AG09309 (cell line): ENCODE measurements around the gene TPPP.
"Not testable (repeated sequence)": the region's sequence is repeated elsewhere in the genome, so short reads cannot be mapped to it uniquely, and the experiment has no call there.

Experiments
- DNase-seq: peaks from one replicate; pipeline ENCODE4 v3.0.0-alpha.2; 2010; ENCODE audit warnings: low read depth
- H3K4me3 ChIP-seq: 2 replicates; pipeline ENCODE4 v1.5.1; 2011; ENCODE audit warnings: mild to moderate bottlenecking, low read depth, low read length, moderate library complexity; ENCODE audit not compliant: control insufficient read depth
- TF ChIP-seq, protein P1 (sequence below): IDR thresholded peaks from 2 replicates; pipeline ENCODE4 v1.5.1; 2011; ENCODE audit warnings: mild to moderate bottlenecking, low read depth, low read length, inconsistent platforms; ENCODE audit not compliant: insufficient read depth, control insufficient read depth; ENCODE audit errors: missing control alignments

The TPPP gene

DNA sequence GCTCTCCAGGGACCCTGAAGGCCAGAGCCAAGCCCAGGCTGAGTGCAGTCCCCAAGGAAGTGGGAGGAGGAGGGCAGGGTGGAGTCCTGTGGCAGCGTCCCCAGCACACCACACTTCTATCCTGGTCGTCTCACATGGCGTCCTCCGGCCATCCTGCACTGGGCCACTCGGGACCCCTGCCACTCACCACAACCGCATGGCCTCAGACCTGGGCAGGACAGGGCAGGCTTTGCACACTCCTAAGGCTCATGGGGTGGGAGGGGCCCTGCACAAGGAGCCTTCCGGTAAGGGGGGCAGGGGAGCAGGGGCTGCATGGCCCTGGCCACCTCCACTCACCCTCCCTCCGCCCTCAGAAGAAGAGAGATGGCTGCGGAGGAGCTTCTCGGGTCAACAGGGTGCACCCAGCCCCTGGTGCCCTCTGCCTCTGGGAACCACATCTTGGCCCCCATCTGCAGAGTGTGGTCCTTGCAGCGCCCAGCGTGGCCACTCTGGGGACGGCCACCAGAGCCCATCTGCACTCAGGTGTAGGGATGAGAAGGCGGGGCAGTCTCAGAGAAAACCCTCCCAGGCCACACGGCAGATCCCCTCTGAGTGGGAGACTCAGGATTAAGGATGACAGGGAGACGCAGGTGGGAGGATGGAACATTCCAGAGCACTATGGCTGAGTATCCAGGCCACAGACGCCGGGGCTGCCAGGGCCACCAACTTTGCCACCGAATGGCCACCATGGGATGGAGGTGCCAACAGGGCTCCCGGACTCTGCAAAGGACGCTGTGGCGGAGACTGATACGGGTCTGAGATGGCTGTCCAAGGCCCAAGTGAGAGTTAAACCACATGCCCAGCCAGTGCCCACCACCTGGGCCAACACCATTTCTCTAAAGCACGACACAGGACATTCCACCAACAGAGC lies 7.6 kb downstream of the TPPP start:
- DNase-seq, result no peak
- no peak overlapping the region for H3K4me3 ChIP-seq
- TF ChIP-seq, protein P1, sequence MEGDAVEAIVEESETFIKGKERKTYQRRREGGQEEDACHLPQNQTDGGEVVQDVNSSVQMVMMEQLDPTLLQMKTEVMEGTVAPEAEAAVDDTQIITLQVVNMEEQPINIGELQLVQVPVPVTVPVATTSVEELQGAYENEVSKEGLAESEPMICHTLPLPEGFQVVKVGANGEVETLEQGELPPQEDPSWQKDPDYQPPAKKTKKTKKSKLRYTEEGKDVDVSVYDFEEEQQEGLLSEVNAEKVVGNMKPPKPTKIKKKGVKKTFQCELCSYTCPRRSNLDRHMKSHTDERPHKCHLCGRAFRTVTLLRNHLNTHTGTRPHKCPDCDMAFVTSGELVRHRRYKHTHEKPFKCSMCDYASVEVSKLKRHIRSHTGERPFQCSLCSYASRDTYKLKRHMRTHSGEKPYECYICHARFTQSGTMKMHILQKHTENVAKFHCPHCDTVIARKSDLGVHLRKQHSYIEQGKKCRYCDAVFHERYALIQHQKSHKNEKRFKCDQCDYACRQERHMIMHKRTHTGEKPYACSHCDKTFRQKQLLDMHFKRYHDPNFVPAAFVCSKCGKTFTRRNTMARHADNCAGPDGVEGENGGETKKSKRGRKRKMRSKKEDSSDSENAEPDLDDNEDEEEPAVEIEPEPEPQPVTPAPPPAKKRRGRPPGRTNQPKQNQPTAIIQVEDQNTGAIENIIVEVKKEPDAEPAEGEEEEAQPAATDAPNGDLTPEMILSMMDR, result no peak

DNA sequence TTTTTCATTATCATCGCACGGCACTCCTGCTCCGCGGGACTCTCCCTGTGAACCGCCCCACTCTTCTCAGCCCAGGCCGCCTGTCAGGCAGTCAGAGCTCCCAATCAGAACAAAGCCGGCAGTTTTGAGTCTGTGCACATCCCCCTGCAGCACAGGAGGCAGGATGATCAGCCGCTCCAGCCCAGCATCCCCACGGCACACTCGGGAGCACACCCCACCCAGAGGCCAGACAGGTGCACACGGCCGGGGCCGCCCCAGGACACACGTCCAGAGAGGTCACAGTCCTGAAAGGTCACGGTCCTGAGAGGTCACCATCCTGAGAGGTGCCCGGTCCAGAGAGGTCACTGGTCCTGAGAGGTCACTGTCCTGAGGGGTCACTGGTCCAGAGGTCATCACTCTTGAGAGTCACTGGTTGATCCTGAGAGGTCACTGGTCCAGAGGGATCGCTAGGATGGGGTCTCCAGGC lies 8.4 kb downstream of the TPPP start:
- TF ChIP-seq, protein P1, result no peak
- H3K4me3 ChIP-seq, result no peak overlapping the region
- DNase-seq, result no peak

DNA sequence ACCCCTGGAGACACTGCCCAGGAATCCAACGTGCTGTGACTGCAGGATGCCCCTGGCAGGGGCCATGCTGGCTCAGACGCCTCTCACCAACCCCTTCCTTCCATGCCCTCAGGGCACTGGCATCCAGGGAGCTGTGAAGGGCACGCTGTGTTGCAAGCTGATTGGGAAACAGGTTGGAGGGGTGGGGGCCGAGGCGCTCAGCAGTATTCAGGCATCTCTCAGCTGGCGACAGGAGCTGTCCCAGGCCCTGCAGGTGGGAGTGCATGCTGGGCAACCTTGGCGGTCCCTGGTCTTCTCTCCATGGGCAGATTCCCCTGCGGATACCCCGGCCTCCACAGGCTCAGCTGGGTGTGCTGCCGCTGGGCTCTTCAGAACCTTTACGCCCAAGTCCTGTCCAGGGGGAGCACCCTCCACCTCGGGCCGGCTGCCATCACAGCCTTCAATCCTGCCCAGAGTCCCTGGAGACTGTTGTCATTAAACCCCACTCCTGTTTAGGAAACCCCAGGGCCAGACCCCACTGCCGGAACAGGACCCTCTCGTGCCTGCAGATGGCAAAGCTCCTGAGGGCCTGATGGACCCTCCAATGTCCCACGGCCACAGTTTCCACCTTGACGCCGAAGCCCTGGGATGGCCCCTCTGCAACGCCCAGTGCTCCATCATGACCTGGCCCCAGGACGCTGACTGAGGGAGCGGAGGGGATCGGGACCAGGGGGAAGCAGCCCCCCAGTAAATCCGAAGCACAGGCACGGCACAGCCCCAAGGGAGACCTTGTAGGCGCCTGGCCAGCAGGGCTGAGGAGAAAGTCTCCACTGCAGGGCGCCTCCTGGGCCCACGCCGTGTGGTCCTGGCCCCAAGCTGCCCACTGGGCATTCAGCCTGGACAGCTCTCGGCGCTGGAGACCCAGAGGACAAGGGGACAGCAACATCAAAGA lies 9.3 kb downstream of the TPPP start:
- H3K4me3 ChIP-seq, result no peak overlapping the region
- TF ChIP-seq, protein P1, result no peak
- DNase-seq, result no peak

DNA sequence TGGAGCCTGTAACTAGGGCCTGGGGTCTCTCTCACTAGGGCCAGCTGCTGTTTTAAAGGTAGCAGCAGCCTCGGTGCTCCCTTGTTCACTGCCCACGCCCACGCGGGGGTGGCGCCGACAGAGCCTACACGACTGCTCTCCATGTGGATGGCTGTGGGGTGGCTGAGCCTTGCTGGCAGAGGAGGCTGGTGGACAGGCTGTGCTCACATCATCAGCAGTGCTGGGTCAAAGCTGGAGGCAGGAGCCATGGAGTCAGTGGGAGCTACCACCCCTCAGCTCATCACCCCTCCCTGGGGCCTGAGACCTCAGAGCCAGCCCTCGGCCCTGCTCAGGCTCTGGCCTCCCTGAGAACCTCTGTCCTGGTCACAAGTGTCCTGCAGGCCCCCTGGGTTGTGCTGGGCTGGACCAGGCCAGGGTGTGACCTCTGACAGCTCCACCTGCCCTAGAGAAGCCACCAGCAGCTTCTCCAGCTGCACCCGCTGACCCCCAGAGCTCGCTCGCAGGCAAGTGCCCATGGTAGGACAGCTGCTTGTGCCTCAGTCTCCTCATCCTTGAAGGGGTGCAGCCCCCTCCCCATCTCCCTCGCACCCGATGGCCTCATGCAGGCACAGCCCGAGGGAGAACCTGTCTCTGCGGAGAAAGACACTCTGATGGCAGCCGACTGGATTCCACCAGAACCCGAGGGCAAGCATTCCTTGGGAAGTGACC lies 10.3 kb downstream of the TPPP start:
- not testable (repeated sequence) for DNase-seq, H3K4me3 ChIP-seq

DNA sequence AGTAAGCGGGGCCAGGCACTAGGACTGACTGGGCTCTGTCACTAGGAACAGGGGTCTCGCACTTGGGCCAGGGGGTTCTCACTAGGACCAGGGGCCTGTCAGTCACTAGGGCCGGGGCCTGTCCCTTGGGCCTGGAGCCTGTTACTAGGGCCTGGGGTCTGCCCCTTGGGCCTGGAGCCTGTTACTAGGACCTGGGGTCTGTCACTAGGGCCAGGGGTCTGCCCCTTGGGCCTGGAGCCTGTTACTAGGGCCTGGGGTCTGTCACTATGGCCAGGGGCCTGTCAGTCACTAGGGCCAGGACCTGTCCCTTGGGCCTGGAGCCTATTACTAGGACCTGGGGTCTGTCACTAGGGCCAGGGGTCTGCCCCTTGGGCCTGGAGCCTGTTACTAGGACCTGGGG lies 10.9 kb downstream of the TPPP start:
- not testable (repeated sequence) for DNase-seq, H3K4me3 ChIP-seq

DNA sequence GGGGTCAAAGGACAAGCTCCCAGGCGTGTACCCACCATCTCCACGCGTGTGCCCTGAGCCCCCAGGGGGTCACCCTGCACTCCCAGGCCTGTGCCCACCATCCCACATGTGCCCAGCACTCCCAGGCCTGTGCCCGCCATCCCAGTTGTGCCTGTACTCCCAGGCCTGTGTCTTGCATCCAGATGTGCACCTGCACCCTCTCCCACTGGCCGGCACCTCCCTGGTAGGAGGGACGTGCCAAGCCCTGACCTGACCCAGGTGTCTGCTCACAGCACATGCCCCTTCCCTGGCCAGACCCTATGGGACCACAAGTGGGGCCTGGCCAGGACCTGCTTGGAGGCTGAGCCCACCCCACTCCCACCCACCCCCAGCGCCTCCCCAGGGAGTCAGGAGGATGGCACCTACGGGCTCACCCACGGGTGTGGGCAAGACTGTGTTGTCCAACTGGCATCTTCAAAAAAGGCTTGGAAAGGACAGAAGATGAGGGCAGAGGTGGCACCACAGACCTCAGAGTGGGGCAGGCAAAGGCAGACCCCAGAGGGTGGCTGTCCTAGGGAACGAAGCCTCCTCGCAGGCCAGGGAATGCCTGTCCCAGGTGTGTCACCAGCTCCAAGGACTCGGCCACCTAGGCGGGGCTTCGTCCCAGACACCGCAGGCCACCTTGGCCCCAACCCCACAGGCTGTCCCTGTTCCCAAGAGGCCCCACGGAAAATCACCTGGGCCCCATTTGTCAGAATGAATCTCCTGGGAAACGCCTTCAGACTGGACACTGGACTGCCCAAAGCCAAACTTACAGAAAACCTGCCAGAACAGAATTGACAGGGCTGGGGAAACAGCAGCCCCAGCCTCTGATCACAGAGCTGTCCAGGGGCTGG lies 11.6 kb downstream of the TPPP start:
- not testable (repeated sequence) for H3K4me3 ChIP-seq, DNase-seq

DNA sequence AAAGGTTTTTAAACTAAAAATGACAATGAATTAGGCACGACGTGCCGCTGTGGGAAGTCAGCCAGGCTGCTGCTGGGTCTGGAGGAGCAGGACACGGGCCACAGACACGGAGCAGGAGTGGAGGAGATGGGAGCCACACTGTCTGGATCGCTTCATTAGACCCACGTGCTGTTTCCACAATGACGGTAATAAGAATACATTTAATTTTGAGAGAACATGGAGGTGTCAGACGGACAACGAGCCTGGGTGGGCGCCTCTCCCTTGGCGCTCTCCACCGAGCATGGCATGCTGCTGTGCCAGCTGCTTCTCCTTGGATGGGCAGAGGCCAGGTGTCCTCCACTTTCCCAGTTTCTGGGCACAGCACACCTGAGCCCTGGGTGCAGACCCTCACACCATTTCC lies 12.3 kb downstream of the TPPP start:
- H3K4me3 ChIP-seq, DNase-seq: not testable (repeated sequence)

DNA sequence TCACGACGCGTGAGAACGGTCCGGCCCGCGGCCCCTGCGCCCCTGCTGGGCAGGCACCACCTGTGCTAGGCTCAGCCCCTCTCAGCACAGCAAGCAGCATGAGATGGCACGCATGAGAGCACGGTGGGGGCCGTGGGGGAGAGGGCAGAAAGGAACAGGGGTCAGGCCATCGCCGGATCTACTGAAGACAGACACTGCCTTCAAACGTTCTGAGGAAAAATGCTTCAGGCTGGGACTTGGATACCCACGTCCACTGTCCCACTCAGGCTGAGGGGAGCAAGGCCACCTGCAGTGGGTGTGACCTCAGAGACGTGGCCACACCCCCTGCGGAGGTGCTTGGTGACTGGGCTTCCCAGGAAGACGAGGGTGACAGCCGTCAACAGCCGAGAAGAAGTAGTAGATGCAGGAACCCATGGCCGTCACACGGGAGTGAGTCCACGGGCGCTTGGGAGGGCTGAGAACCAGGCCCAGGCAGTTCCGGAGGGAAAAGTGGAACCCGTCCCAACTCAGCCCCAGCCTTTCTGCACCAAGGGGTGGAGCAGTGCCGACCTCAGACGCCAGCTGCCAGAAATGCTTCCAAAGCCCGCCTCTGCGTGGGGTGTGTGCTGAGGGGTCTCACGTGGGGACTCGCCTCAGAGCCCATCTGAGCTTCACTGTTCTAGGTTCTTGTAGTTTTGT lies 12.9 kb downstream of the TPPP start:
- not testable (repeated sequence) for DNase-seq, H3K4me3 ChIP-seq

DNA sequence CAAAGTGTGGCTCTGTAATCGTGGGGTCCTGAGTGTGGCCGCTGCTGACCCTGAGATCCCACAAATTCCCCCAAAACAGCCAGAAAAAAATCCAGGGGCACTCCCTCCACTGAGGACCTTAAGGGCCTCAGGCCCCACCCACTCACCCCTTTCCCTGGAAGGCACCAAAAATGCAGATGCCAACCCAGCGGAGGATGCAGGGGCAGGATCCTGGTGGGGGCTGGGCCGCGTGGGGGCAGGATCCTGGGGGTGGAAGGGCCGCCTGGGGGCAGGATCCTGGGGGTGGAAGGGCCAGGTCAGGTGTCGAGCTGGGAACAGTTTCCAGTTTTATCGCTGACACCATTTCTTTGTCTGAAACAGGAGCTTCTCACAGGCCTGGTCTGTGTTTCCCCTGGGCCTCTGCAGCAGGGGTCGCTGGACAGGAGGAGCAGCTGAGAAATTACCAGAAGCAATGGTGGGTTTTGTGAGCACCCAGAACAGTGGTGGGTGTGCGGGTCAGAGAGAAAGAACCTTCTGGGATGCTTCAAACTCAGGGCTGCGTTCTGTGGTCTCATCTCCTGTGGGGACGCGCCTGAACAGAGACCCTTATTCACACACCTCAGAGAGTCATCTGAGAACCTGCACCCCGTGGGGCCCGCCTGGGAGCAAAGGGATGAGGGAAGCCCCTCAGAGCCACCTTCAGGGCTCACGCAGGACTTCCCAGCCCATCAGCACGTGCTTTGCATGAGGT lies 13.8 kb downstream of the TPPP start:
- H3K4me3 ChIP-seq, DNase-seq: not testable (repeated sequence)

DNA sequence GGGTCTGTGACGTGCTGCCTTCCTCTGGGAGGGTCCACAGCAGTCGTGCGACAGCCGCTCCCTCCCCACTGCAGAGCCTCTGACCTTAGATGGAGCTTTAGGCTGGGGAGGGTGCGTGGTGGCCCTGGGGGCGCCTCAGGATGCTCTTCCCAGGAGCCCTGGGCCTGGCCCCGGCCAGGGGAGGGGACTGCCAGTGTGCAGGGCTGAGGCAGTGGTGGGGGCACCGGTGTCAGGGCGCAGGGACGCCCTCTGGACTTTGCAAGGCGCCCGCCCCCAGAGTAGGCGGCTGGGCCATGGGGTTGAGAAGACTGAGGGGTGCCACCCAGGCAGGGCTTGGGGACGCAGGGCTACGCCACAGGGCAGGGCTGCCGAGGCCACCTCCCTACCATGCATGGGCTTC lies 14.6 kb downstream of the TPPP start:
- not testable (repeated sequence) for H3K4me3 ChIP-seq, DNase-seq
